Prostate gland (tissue), 2 donors: Measurements from ENCODE around the gene UNC5B.

Experiments used
- POLR2AphosphoS5 ChIP-seq: sonication (generic); formaldehyde crosslinking; IDR thresholded peaks from one replicate; pipeline ENCODE4 v1.6.1; 2017; ENCODE audit warnings: antibody characterized with exemption
- TF ChIP-seq, protein P1 (sequence below), 4 experiments: fragments of 200-600 bp in 2 of 4; fragments of 450-650 bp in 2 of 4; sonication (generic) in 2 of 4; IDR thresholded peaks; 1 replicate in 3 of 4; 2 replicates in 1 of 4; pipeline ENCODE4 v1.5.1; 2016 to 2019; ENCODE audit warnings: antibody characterized with exemption in 4 of 4, mild to moderate bottlenecking in 2 of 4, moderate library complexity in 2 of 4

DNA sequence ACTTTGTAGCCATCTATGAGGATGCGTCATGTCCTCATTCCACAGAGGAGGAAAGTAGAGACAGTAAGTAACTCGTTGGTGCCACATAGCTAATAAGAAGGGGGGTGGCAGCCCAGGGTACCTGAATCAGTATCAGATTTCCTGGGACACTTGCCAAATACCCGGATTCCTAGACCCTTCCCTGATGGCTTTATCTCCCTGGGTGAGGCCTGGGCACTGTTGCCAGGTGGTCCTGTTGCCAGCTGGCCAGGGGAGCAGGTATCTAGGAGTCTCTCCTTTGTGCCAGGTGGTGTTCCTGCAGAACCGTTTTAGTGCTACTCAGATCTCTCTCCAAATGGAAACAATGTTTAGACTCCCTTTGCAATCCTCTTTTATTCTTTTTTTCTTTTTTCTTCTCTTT, 119.4 kb downstream of the UNC5B start:
- TF ChIP-seq, protein P1, sequence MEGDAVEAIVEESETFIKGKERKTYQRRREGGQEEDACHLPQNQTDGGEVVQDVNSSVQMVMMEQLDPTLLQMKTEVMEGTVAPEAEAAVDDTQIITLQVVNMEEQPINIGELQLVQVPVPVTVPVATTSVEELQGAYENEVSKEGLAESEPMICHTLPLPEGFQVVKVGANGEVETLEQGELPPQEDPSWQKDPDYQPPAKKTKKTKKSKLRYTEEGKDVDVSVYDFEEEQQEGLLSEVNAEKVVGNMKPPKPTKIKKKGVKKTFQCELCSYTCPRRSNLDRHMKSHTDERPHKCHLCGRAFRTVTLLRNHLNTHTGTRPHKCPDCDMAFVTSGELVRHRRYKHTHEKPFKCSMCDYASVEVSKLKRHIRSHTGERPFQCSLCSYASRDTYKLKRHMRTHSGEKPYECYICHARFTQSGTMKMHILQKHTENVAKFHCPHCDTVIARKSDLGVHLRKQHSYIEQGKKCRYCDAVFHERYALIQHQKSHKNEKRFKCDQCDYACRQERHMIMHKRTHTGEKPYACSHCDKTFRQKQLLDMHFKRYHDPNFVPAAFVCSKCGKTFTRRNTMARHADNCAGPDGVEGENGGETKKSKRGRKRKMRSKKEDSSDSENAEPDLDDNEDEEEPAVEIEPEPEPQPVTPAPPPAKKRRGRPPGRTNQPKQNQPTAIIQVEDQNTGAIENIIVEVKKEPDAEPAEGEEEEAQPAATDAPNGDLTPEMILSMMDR (IDR thresholded peaks at IDR 0.05), result no peak
- TF ChIP-seq POLR2AphosphoS5, result peak; percentile 39
